Keratinocyte (primary cell): ENCODE measurements around the gene WDR27.

ENCODE experiments used
- CTCF ChIP-seq, 3 experiments: IDR thresholded peaks in 1 of 3; conservative IDR thresholded peaks in 1 of 3; optimal IDR thresholded peaks in 1 of 3; 2 replicates in 2 of 3; 3 replicates in 1 of 3; pipeline versions ENCODE3 to v1.5.1; 2011; ENCODE audit warnings: low read length in 3 of 3, mild to moderate bottlenecking in 3 of 3, moderate library complexity in 2 of 3, control low read depth in 1 of 3, inconsistent platforms in 1 of 3; ENCODE audit not compliant: insufficient read depth in 2 of 3; ENCODE audit errors: extremely low read depth in 1 of 3
- EZH2 ChIP-seq: IDR thresholded peaks from one replicate; pipeline ENCODE4 v1.6.1; 2012; ENCODE audit warnings: inconsistent platforms, mild to moderate bottlenecking, low read length, moderate library complexity

- TF ChIP-seq CTCF (optimal IDR thresholded peaks at IDR 0.05 in 1 of 3, IDR thresholded peaks at IDR 0.05 in 1 of 3, conservative IDR thresholded peaks at IDR 0.05 in 1 of 3; ENCODE audit: extremely low read depth in 1 of 3, insufficient read depth in 2 of 3, low read length in 3 of 3) (no peak), EZH2 (no peak)
Observed at GRCh38 chr6:169641461-169642085, 60.3 kb downstream of the WDR27 start.
